Skeletal muscle satellite cell (primary cell): ENCODE results near the gene SPAG6.
"Not testable (repeated sequence)": the region's sequence is repeated elsewhere in the genome, so short reads cannot be mapped to it uniquely, and the experiment has no call there.

Experiments
- H3K27me3 ChIP-seq: 2 replicates; pipeline ENCODE4 v1.7.0; 2013; ENCODE audit warnings: low read length; ENCODE audit not compliant: control insufficient read depth, insufficient read depth
- H3K36me3 ChIP-seq: 2 replicates; pipeline ENCODE4 v1.7.0; 2013; ENCODE audit warnings: mild to moderate bottlenecking, control low read depth, low read length; ENCODE audit not compliant: insufficient read depth
- H3K4me1 ChIP-seq: 2 replicates; pipeline ENCODE4 v1.7.0; 2013; ENCODE audit warnings: low read length; ENCODE audit not compliant: control insufficient read depth, insufficient read depth
- H3K4me2 ChIP-seq: 2 replicates; pipeline ENCODE4 v1.7.0; 2013; ENCODE audit warnings: mild to moderate bottlenecking, low read length
- H3K4me3 ChIP-seq: 2 replicates; pipeline ENCODE4 v1.7.0; 2013; ENCODE audit warnings: low read length
- H3K9ac ChIP-seq: 2 replicates; pipeline ENCODE4 v1.7.0; 2013; ENCODE audit warnings: mild to moderate bottlenecking, low read depth, low read length, moderate library complexity
- H3K9me3 ChIP-seq: replicated peaks from 2 replicates; pipeline ENCODE4 v1.7.0; 2013; ENCODE audit warnings: mild to moderate bottlenecking, control low read depth, low read length

SPAG6 gene

GRCh38 chr10:22389856-22390589 is 44.7 kb downstream of the SPAG6 start:
- no peak overlapping the region for H3K9ac ChIP-seq
- H3K27me3 ChIP-seq, result no peaks in the 10 kb centered on the region

GRCh38 chr10:22391600-22391999 is 46.3 kb downstream of the SPAG6 start:
- Histone ChIP-seq H3K27me3 (no peaks in the 10 kb centered on the region), H3K9me3 (no peaks in the 10 kb centered on the region), H3K4me1 (no peaks in the 10 kb centered on the region), H3K9ac (no peak overlapping the region), H3K4me3 (no peak overlapping the region), H3K36me3 (no peaks in the 10 kb centered on the region), H3K4me2 (no peak overlapping the region)

More at GRCh38 chr10:22389856-22390589, 44.7 kb downstream of the SPAG6 start:
- no peaks in the 10 kb centered on the region for H3K9me3 ChIP-seq
- H3K4me2 ChIP-seq, result no peak overlapping the region
- no peaks in the 10 kb centered on the region for H3K4me1 ChIP-seq
- H3K4me3 ChIP-seq, result no peak overlapping the region
- no peaks in the 10 kb centered on the region for H3K36me3 ChIP-seq

GRCh38 chr10:22396195-22396594 is 50.9 kb downstream of the SPAG6 start:
- H3K9ac ChIP-seq, result not testable (repeated sequence)

GRCh38 chr10:22406916-22407315 is 61.6 kb downstream of the SPAG6 start:
- H3K4me2 ChIP-seq, H3K27me3 ChIP-seq, H3K4me3 ChIP-seq, H3K9ac ChIP-seq, H3K4me1 ChIP-seq, H3K36me3 ChIP-seq, H3K9me3 ChIP-seq: not testable (repeated sequence)

More at GRCh38 chr10:22396195-22396594, 50.9 kb downstream of the SPAG6 start:
- not testable (repeated sequence) for H3K27me3 ChIP-seq, H3K36me3 ChIP-seq, H3K4me1 ChIP-seq, H3K4me2 ChIP-seq, H3K4me3 ChIP-seq, H3K9me3 ChIP-seq

GRCh38 chr10:22410394-22410793 is 65.1 kb downstream of the SPAG6 start:
- no peak overlapping the region for H3K9ac ChIP-seq
- no peaks in the 10 kb centered on the region for H3K9me3 ChIP-seq
- no peak overlapping the region for H3K4me3 ChIP-seq
- no peaks in the 10 kb centered on the region for H3K27me3 ChIP-seq
- H3K36me3 ChIP-seq, result no peaks in the 10 kb centered on the region
- H3K4me2 ChIP-seq, result no peak overlapping the region
- H3K4me1 ChIP-seq, result no peaks in the 10 kb centered on the region

GRCh38 chr10:22410846-22411245 is 65.5 kb downstream of the SPAG6 start:
- Histone ChIP-seq H3K9me3 (no peaks in the 10 kb centered on the region), H3K9ac (no peak overlapping the region), H3K36me3 (no peaks in the 10 kb centered on the region), H3K4me2 (no peak overlapping the region), H3K27me3 (no peaks in the 10 kb centered on the region), H3K4me3 (no peak overlapping the region), H3K4me1 (no peaks in the 10 kb centered on the region)

GRCh38 chr10:22414146-22414545 is 68.8 kb downstream of the SPAG6 start:
- H3K9me3 ChIP-seq, result no peaks in the 10 kb centered on the region
- H3K9ac ChIP-seq, result no peak overlapping the region
- no peaks in the 10 kb centered on the region for H3K27me3 ChIP-seq
- H3K4me2 ChIP-seq, result no peak overlapping the region
- H3K4me1 ChIP-seq, result no peaks in the 10 kb centered on the region
- H3K4me3 ChIP-seq, result no peak overlapping the region
- no peaks in the 10 kb centered on the region for H3K36me3 ChIP-seq

- H3K9ac ChIP-seq, result no peak overlapping the region
- H3K36me3 ChIP-seq, result no peaks in the 10 kb centered on the region
- no peaks in the 10 kb centered on the region for H3K9me3 ChIP-seq
- H3K27me3 ChIP-seq, result no peaks in the 10 kb centered on the region
- H3K4me2 ChIP-seq, result no peak overlapping the region
- H3K4me1 ChIP-seq, result no peaks in the 10 kb centered on the region
- no peak overlapping the region for H3K4me3 ChIP-seq
These were observed 69.8 kb downstream of the SPAG6 start for GRCh38 chr10:22415072-22415471.

GRCh38 chr10:22417736-22418268 is 72.5 kb downstream of the SPAG6 start:
- Histone ChIP-seq H3K36me3 (no peaks in the 10 kb centered on the region), H3K9ac (no peak overlapping the region), H3K4me3 (no peak overlapping the region), H3K9me3 (no peaks in the 10 kb centered on the region), H3K4me2 (no peak overlapping the region), H3K4me1 (no peaks in the 10 kb centered on the region), H3K27me3 (no peaks in the 10 kb centered on the region)

- Histone ChIP-seq H3K36me3 (no peaks in the 10 kb centered on the region), H3K9me3 (no peaks in the 10 kb centered on the region), H3K4me3 (no peak overlapping the region), H3K27me3 (no peaks in the 10 kb centered on the region), H3K4me2 (no peak overlapping the region), H3K4me1 (no peaks in the 10 kb centered on the region), H3K9ac (no peak overlapping the region)
These were observed 75.7 kb downstream of the SPAG6 start for GRCh38 chr10:22420787-22421517.

- no peak overlapping the region for H3K4me3 ChIP-seq
- H3K36me3 ChIP-seq, result no peaks in the 10 kb centered on the region
- H3K4me1 ChIP-seq, result peaks cover 34% of the 10 kb centered on the region
- H3K4me2 ChIP-seq, result no peak overlapping the region
- H3K9me3 ChIP-seq, result no peaks in the 10 kb centered on the region
- no peak overlapping the region for H3K9ac ChIP-seq
- no peaks in the 10 kb centered on the region for H3K27me3 ChIP-seq
These were observed 81.4 kb downstream of the SPAG6 start for GRCh38 chr10:22426653-22427052.
